Neural progenitor cell (in vitro differentiated cells): ENCODE measurements around the gene MRPS27. TPM values are rescaled to one million over a fixed set of nuclear protein-coding genes. Genes with fewer than 3 reads are reported as not detected.

Experiments
- DNase-seq: peaks from one replicate; pipeline ENCODE4 v3.0.0-alpha.2; 2016; ENCODE audit warnings: low spot score
- H2AFZ ChIP-seq: fragments of 200-600 bp; sonication (generic); replicated peaks from 2 replicates; pipeline ENCODE4 v1.6.1; 2016; ENCODE audit warnings: antibody characterized with exemption
- H3F3A ChIP-seq: fragments of 200-600 bp; sonication (generic); 2 replicates; pipeline ENCODE4 v1.6.1; 2016; ENCODE audit warnings: antibody characterized with exemption, low read depth
- H3K27ac ChIP-seq: fragments of 200-600 bp; sonication (generic); 2 replicates; pipeline ENCODE4 v1.5.1; 2016; ENCODE audit warnings: mild to moderate bottlenecking
- H3K27me3 ChIP-seq: fragments of 200-600 bp; sonication (generic); 2 replicates; pipeline ENCODE4 v1.6.1; 2016; ENCODE audit warnings: mild to moderate bottlenecking, moderate library complexity
- H3K36me3 ChIP-seq: fragments of 200-600 bp; sonication (generic); 2 replicates; pipeline ENCODE4 v1.5.1; 2016
- H3K4me1 ChIP-seq: fragments of 200-600 bp; sonication (generic); 2 replicates; pipeline ENCODE4 v1.6.1; 2016; ENCODE audit warnings: mixed run types
- H3K4me2 ChIP-seq: fragments of 200-600 bp; sonication (generic); 2 replicates; pipeline ENCODE4 v1.6.1; 2016
- H3K4me3 ChIP-seq: fragments of 200-600 bp; sonication (generic); 2 replicates; pipeline ENCODE4 v1.5.1; 2016
- H3K79me2 ChIP-seq: fragments of 200-600 bp; sonication (generic); 2 replicates; pipeline ENCODE4 v1.6.1; 2016; ENCODE audit warnings: low read depth
- H3K9ac ChIP-seq: fragments of 200-600 bp; sonication (generic); 2 replicates; pipeline ENCODE4 v1.6.1; 2016
- H3K9me3 ChIP-seq: fragments of 200-600 bp; sonication (generic); 2 replicates; pipeline ENCODE4 v1.5.1; 2016; ENCODE audit warnings: low read depth
- H4K20me1 ChIP-seq: fragments of 200-600 bp; sonication (generic); 2 replicates; pipeline ENCODE4 v1.6.1; 2016; ENCODE audit warnings: low read depth
- H3K27ac Mint-ChIP-seq: 3 replicates; pipeline ENCODE4 v1.8.0; 2021; ENCODE audit warnings: mixed read lengths
- H3K27me3 Mint-ChIP-seq: 2 replicates; pipeline ENCODE4 v1.8.0; 2022; ENCODE audit warnings: low read depth, mild to moderate bottlenecking, inconsistent platforms, moderate library complexity, mixed read lengths; ENCODE audit not compliant: insufficient read depth
- H3K36me3 Mint-ChIP-seq: 3 replicates; pipeline ENCODE4 v1.8.0; 2021; ENCODE audit warnings: mixed read lengths
- H3K4me1 Mint-ChIP-seq: 3 replicates; pipeline ENCODE4 v1.8.0; 2021; ENCODE audit warnings: mixed read lengths
- H3K4me3 Mint-ChIP-seq: 3 replicates; pipeline ENCODE4 v1.8.0; 2021; ENCODE audit warnings: mild to moderate bottlenecking, moderate library complexity, mixed read lengths
- H3K9me3 Mint-ChIP-seq: 3 replicates; pipeline ENCODE4 v1.8.0; 2020; ENCODE audit warnings: mixed read lengths
- EZH2 ChIP-seq: fragments of 200-600 bp; sonication (generic); IDR thresholded peaks from 2 replicates; pipeline ENCODE4 v1.6.1; 2017; ENCODE audit warnings: antibody characterized with exemption, mild to moderate bottlenecking, moderate library complexity
- EZH2phosphoT487 ChIP-seq: fragments of 200-600 bp; sonication (generic); IDR thresholded peaks from 2 replicates; pipeline ENCODE4 v1.6.1; 2017; ENCODE audit warnings: antibody characterized with exemption
- total RNA-seq: library from RNA; depleted of rRNA; stranded (reverse); fragments of >200 nt; gene quantifications from 2 replicates; pipeline ENCODE4 v1.2.3, GENCODE V29; 2015; ENCODE audit warnings: low replicate concordance
- TF ChIP-seq, protein P1 (sequence below): fragments of 200-600 bp; sonication (generic); IDR thresholded peaks from 2 replicates; pipeline ENCODE4 v1.5.1; 2017; ENCODE audit warnings: antibody characterized with exemption, mild to moderate bottlenecking

Gene MRPS27
- total RNA-seq, 1 donor from 2014 or later: 154 TPM

DNA sequence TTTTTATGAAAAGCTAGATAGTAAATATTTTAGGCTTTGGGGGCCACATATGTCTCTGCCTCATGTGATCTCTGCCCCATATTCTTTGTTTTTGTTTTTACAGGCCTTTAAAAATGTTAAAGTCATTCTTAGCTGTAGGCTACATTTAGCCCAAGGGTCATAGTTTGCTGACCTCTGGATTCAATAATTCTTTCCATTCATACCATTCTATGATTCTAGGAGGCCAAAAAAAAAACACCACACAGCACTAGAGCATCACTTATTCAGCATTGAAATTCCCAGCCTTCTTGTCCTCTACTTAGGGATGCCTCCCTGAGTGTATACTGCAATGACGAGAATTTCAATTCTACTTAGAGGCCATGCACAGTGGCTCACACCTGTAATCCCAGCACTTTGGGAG, 17.1 kb upstream of the MRPS27 start:
- DNase-seq: no peak
- H3K9me3 ChIP-seq: no peaks in the 10 kb centered on the region
- H3K4me2 ChIP-seq: no peak overlapping the region
- H4K20me1 ChIP-seq: no peaks in the 10 kb centered on the region
- Mint-ChIP-seq H3K9me3 (no peaks in the 10 kb centered on the region), H3K27ac (no peak overlapping the region), H3K36me3 (peaks cover 23% of the 10 kb centered on the region), H3K4me3 (no peak overlapping the region), H3K4me1 (peaks cover 6% of the 10 kb centered on the region), H3K27me3 (no peaks in the 10 kb centered on the region)
- no peaks in the 10 kb centered on the region for H3K36me3 ChIP-seq
- no peaks in the 10 kb centered on the region for H3K79me2 ChIP-seq
- no peak overlapping the region for H2AFZ ChIP-seq
- H3K9ac ChIP-seq: no peak overlapping the region
- H3K27ac ChIP-seq: no peak overlapping the region
- no peaks in the 10 kb centered on the region for H3K4me1 ChIP-seq
- H3F3A ChIP-seq: no peaks in the 10 kb centered on the region
- H3K4me3 ChIP-seq: no peak overlapping the region
- no peaks in the 10 kb centered on the region for H3K27me3 ChIP-seq
- no peak for TF ChIP-seq EZH2
- no peak for TF ChIP-seq EZH2phosphoT487
- TF ChIP-seq, protein P1, sequence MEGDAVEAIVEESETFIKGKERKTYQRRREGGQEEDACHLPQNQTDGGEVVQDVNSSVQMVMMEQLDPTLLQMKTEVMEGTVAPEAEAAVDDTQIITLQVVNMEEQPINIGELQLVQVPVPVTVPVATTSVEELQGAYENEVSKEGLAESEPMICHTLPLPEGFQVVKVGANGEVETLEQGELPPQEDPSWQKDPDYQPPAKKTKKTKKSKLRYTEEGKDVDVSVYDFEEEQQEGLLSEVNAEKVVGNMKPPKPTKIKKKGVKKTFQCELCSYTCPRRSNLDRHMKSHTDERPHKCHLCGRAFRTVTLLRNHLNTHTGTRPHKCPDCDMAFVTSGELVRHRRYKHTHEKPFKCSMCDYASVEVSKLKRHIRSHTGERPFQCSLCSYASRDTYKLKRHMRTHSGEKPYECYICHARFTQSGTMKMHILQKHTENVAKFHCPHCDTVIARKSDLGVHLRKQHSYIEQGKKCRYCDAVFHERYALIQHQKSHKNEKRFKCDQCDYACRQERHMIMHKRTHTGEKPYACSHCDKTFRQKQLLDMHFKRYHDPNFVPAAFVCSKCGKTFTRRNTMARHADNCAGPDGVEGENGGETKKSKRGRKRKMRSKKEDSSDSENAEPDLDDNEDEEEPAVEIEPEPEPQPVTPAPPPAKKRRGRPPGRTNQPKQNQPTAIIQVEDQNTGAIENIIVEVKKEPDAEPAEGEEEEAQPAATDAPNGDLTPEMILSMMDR: no peak

DNA sequence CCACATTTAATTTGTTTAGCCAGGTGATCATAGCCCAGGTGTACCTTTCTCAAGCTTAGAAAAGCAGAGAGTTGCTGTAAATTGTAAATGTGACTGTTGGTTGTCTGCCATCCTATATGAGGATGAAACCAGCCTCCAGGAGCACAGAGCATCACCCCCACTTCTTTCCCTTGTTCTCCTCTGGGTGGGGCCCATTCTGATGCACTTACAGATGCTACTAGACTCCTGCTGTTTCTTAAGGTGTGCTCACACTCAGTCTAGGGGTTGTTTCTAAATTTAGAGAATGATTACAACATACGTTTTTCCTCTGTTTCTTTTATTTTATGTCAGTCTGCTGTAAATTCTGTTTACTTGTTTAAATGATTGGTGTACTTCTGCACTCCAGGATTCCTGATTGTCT, 10.7 kb upstream of the MRPS27 start:
- Mint-ChIP-seq H3K4me1 (no peaks in the 10 kb centered on the region), H3K36me3 (peaks cover 31% of the 10 kb centered on the region)

DNA sequence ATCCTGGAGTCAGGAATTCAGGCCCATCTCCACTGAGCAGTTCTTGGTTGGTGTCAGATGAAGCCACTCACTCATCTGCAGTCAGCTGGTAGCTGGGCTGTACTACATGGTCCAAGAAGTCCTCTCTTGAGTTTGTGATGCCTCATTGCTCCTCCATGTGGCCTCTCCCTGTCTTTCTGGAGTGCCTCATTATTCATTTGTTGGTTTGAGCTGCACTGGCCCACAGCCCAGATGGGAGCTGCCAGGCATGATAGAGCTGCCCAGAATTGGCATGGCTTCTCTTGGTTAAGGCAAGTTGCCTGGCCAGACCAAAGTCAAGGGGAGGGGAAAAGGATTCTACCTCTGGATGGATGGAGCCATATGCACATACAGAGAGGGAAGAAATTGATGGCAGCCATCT, 8.1 kb upstream of the MRPS27 start:
- Mint-ChIP-seq H3K9me3 (no peaks in the 10 kb centered on the region), H3K27ac (no peak overlapping the region)

More for the DNA sequence above, 10.7 kb upstream of the MRPS27 start:
- no peaks in the 10 kb centered on the region for H3K79me2 ChIP-seq
- no peaks in the 10 kb centered on the region for H3K4me1 ChIP-seq
- no peak overlapping the region for H3K9ac ChIP-seq
- TF ChIP-seq, protein P1: no peak
- TF ChIP-seq EZH2phosphoT487: no peak
- TF ChIP-seq EZH2: no peak
- no peak overlapping the region for H3K4me2 ChIP-seq
- no peak overlapping the region for H3K27ac ChIP-seq
- H3K27me3 Mint-ChIP-seq: no peaks in the 10 kb centered on the region
- no peaks in the 10 kb centered on the region for H3K9me3 Mint-ChIP-seq
- H3K36me3 ChIP-seq: peaks cover 3% of the 10 kb centered on the region
- no peak overlapping the region for H3K27ac Mint-ChIP-seq
- H4K20me1 ChIP-seq: no peaks in the 10 kb centered on the region
- no peak overlapping the region for H3K4me3 ChIP-seq
- no peaks in the 10 kb centered on the region for H3K27me3 ChIP-seq
- H3K4me3 Mint-ChIP-seq: no peak overlapping the region
- H3K9me3 ChIP-seq: no peaks in the 10 kb centered on the region
- no peaks in the 10 kb centered on the region for H3F3A ChIP-seq
- no peak overlapping the region for H2AFZ ChIP-seq
- DNase-seq: no peak

More for the DNA sequence above, 8.1 kb upstream of the MRPS27 start:
- no peaks in the 10 kb centered on the region for H4K20me1 ChIP-seq
- no peak overlapping the region for H3K4me2 ChIP-seq
- H3K36me3 ChIP-seq: peaks cover 3% of the 10 kb centered on the region
- no peak for DNase-seq
- H3K9me3 ChIP-seq: no peaks in the 10 kb centered on the region
- H3K4me1 Mint-ChIP-seq: no peaks in the 10 kb centered on the region
- no peak overlapping the region for H3K9ac ChIP-seq
- H3K27me3 Mint-ChIP-seq: no peaks in the 10 kb centered on the region
- H3K79me2 ChIP-seq: no peaks in the 10 kb centered on the region
- H3F3A ChIP-seq: no peaks in the 10 kb centered on the region
- no peaks in the 10 kb centered on the region for H3K4me1 ChIP-seq
- H3K27ac ChIP-seq: no peak overlapping the region
- H3K27me3 ChIP-seq: no peaks in the 10 kb centered on the region
- no peak overlapping the region for H3K4me3 Mint-ChIP-seq
- H3K4me3 ChIP-seq: no peak overlapping the region
- H2AFZ ChIP-seq: no peak overlapping the region
- TF ChIP-seq, protein P1: no peak
- TF ChIP-seq EZH2phosphoT487 (no peak), EZH2 (no peak)
- H3K36me3 Mint-ChIP-seq: peaks cover 23% of the 10 kb centered on the region
